Kidney capillary endothelial cell (primary cell): ENCODE measurements around the gene TRIM42.

Experiments
- DNase-seq: peaks from one replicate; pipeline ENCODE4 v3.0.0-alpha.2; 2018; ENCODE audit warnings: low spot score

Gene TRIM42

GRCh38 chr3:140677764-140678163 is at the start of gene TRIM42:
Gene TRIM42 (plus strand): TSS chr3:140678064. CDS start chr3:140678230, 166 bp downstream.
- DNase-seq, result no peak

DNA sequence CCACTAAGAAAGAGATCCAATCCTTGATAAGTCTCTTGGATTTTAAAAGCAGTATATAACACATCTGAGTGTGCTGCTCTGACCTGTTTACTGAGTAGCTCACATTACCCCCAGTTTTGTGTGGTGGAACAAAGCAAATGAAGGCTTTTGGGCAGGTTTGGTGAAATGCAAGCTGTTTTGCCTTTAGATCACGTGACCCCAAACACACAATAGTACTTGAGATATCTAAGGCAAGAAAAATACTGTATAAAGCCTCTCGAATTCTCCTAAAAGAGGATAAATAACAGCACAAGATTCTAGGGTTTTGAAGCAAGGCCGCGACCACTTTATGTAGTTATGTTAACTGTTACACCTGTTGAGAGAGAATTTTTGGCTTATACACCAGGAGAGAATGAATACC is 49.3 kb upstream of the TRIM42 start:
- no peak for DNase-seq

DNA sequence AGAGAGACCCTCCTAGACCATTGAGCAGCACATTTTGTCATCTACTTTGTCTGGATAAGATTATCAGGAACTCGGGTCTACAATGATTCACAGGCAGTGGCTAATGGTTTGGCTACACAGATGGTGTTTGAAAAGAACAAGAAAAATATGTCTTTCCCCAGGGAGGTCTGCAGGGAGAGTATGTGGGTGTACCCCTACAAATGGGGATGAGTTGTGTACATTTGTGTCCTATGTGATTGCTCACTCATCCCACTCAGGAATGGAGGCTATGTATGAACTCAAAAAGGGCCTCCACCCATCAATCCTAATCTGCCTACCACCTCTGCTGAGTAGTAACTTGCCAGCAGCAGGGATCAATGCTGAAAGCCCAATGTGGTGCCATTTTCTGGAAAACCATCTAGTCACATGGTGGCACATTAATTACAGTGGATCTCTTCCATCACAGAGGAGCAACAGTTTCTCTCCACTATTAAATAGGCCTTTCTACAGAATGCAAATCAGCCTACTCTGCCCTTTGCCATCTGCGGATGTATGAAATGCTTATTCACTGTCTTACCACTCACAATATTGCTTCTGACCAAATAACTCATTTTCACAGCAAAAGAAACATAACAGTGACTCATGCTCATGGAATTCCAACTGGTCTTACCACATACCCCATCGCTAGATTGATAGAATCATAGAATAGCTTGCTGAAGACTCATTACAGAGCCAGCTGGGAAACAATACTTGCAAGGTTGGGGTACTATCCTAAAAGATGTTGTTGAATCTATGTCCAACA is 48.3 kb upstream of the TRIM42 start:
- DNase-seq, result peak; percentile 15

DNA sequence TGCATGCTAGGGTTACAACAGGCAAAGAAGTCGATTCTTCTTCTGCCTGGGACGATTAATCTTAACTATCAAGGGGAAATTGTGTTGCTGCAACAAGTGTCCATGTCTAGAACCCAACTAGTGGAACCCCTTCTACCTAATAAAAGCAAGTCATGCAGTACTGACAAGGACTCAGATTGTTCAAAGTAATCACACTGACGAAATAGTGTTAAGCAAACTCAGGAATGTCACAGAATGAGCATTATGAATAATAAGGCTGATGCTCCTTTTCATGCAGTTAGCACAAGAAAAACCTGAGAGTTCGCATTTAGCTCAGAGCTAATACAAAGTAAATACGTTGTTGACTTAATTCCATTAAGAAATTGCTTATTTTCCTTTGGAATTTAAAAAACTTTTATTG is 47.5 kb upstream of the TRIM42 start:
- DNase-seq, result no peak

DNA sequence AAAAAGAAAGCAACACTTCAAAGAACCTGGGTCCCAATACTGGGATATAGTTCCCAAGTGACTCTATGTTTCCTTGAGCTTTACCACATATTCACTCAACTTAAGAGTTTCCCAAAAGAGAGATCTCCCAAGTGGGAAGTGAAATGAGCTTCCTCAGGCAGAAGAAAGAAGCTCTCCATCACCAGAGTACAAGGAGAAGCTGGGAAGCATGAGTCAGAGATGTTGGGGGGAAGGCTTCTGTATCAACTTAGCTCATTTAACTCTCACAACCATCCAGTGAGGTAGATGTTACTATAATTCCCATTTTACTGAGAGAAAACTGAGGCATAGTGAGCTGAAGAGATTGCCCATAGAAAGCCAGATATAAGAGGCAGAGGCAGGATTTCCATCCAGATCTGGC is 47.0 kb upstream of the TRIM42 start:
- no peak for DNase-seq

GRCh38 chr3:140635276-140635675 is 42.6 kb upstream of the TRIM42 start:
- no peak for DNase-seq

DNA sequence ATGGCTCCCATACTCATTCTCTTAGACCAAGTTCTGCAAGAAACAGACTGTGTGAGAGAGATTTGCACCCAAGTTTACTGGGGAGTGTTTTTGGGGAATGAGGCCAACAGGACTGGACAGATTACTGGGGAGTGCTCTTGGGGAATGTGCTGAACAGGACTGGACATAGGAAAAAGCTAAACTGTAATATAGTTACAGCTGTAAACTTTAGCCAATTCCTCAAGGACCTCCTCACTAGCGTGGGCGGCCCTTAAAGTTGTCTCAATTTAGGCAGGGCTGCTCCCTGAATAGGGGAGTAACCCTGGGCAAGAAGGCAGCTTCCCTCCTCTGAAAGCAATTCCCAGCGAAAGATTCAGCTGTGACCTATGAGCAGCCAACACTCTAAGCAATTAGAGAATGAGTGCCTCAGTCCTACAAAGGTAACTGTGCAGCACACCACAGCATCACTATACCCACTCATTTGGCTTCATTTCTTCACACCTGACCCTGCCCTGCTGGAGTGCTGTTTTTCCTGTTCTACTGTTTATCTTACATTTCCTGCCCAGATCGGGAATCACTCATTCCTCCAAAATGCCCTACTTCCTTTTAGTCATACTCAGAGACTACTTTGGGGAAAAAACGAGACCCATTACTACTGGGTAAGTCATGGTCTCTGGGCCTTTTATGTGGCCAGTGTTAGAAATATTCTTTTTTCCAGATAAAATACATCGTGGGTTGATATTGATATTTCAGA is 41.3 kb upstream of the TRIM42 start:
- no peak for DNase-seq

DNA sequence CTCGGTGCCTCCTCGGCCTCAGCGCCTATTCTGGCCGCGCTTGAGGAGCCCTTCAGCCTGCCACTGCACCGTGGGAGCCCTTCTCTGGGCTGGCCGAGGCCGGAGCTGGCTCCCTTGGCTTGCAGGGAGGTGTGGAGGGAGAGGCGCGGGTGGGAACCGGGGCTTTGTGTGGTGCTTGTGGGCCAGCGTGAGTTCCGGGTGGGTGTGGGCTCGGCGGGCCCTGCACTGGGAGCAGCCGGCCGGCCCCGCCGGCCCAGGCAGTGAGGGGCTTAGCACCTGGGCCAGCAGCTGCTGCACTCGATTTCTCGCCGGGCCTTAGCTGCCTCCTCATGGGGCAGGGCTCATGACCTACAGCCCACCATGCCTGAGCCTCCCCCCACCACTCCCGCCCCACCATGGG is 26.6 kb upstream of the TRIM42 start:
- DNase-seq, result no peak

DNA sequence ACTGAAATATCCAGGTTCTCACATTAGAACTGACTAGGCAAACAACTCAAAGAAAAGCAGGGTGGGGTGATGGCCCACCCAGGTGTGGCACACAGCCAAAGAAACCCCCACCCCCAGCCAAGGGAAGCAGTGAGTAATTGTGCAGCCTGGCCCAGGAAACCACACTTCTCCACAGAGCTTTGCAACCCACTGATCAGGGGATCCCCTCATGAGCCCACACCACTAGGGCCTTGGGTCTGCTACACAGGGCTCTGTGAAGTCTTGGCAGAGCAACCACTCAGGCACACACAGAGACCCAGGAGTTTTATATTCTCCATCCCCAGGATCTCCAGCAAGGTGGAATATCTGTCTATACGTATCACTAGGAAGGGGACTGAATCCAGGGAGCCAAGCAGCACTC is 22.2 kb upstream of the TRIM42 start:
- no peak for DNase-seq

DNA sequence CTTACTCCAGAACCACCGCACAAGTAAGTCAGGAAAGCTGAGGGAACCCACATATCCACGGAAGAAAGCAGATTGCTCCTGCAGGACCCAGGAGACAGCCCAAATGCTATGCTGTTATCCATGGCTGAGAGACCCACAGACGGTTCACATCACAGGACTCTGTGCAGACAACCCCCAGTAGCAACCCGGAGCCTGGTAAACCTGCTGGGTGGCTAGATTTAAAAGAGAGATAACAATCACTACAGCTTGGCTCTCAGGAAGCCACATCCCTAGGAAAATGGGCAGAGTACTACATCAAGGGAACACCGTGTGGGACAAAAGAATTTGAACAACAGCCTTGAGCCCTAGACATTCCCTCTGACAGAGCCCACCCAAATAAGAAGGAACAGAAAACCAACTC is 13.8 kb upstream of the TRIM42 start:
- no peak for DNase-seq

- no peak for DNase-seq
These were observed 4.7 kb downstream of the TRIM42 start for GRCh38 chr3:140682586-140682985.

- no peak for DNase-seq
These were observed 8.3 kb downstream of the TRIM42 start for GRCh38 chr3:140686128-140686527.

- no peak for DNase-seq
These were observed 9.1 kb downstream of the TRIM42 start for GRCh38 chr3:140686948-140687347.

DNA sequence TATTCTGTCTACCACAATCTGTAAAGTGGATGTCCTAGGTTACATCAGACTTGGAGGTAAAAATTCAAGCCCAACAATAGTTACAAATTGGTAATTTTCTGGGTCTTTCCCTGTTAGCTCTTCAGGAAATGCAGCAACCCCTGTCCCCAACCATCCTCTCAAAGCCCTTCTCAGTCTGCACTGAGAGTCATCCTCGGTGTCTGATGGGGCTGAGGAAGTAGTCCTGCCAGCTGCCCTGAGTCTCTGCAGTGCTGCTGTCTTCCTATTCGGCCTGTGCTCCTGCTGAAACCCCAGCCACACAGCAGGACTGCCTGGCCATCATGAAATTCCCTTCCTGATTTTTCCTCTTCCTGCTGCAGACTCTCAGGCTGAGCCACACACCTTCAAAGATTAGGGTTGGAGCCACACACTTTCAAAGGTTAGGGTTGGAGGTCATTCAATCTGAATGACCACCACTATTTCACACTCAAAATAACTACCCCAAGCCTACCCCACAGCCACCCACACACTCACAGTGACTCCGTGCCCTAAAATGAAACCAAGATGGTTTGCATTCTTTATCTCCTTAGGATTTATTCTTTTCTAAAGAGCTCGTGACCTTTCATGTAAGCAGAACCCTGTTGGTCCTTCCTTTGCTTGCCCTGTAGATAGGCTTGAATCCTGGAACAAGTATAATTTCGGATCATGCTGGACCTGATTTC is 17.6 kb downstream of the TRIM42 start:
- DNase-seq, result no peak

GRCh38 chr3:140699516-140700231 is 21.8 kb downstream of the TRIM42 start:
- DNase-seq, result no peak

- DNase-seq, result no peak
These were observed 24.4 kb downstream of the TRIM42 start for GRCh38 chr3:140702281-140702680.

GRCh38 chr3:140703496-140703895 is 25.6 kb downstream of the TRIM42 start:
- no peak for DNase-seq

DNA sequence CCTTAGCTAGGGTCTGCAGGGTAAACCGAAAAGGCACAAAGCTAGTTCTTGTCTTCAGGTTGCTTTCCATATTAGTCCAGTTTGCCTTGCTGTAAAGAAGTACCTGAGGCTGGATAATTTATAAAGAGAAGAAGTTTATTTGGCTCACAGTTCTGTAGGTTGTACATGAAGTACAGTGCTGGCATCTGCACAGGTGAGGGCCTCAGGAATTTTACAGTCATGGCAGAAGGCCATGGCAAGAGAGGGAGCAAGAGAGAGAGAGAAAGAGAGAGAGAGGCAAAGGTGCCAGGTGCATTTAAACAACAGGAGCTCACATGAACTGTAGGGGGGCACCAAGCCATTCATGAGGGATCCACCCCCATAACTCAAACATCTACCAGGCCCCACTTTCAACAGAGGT is 26.9 kb downstream of the TRIM42 start:
- no peak for DNase-seq

DNA sequence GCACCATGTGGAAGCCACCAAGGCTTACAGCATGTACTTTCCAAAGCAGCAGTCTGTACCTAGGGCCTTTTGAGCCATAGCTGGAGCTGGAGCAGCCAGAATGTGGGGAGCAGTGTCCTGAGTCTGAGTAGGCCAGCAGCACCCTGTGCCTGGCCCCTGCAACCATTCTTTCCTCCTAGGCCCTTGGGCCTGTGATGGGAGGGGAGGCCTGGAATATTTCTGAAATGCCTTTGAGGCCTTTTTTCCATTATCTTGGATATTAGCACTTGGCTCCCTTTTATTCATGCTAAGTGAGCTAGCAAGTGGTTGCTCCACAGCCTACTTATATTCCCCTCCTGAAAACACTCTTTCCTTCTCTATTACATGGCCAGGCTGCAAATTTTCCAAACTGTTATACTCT is 28.1 kb downstream of the TRIM42 start:
- DNase-seq, result no peak

DNA sequence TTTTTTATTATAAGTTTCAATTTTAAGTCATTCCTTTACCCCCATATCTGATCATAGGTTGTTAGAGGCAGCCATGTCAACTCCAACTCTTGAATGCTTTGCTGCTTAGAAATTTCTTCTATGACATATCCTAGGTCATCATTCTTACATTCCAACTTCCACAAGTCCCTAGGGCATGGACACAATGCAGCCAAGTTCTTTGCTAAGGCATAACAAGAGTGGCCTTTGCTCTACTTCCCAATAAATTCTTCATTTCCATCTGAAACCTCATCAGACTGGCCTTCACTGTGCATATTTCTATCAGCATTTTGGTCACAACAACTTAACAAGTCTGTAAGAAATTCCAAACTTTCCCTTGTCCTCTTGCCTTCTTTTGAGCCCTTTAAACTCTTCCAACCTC is 28.5 kb downstream of the TRIM42 start:
- DNase-seq, result no peak

- DNase-seq, result no peak
These were observed 31.0 kb downstream of the TRIM42 start for GRCh38 chr3:140708815-140709214.

- no peak for DNase-seq
These were observed 31.9 kb downstream of the TRIM42 start for GRCh38 chr3:140709751-140710150.
